GM19452 (cell line): ENCODE results near the gene C5orf52.
"Not testable (repeated sequence)": the region's sequence is repeated elsewhere in the genome, so short reads cannot be mapped to it uniquely, and the experiment has no call there.

Experiments used
- ATAC-seq: cut with Tn5 transposase; IDR thresholded peaks from one replicate; pipeline ENCODE4 v1.9.1; 2021; ENCODE audit not compliant: unreplicated experiment

C5orf52 gene

DNA sequence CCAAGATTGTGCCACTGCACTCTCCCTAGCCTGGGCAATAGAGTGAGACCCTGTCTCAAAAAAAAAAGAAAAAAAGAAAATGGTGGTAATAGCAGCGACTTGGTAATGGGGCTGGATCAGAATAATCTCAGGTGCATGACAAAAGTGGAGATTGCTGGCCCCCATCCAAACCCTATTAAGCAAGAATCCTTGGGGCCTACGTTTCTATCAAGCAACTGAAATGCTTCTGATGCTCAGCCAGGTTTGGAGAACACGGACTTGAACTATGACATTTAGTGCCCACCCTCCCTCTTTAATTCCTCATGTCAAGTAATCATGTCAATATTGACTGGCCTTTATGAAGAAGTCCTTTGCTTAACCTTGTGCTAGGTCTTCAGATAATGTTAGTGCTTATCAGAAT is 6.6 kb downstream of the C5orf52 start:
- ATAC-seq, result no peak

DNA sequence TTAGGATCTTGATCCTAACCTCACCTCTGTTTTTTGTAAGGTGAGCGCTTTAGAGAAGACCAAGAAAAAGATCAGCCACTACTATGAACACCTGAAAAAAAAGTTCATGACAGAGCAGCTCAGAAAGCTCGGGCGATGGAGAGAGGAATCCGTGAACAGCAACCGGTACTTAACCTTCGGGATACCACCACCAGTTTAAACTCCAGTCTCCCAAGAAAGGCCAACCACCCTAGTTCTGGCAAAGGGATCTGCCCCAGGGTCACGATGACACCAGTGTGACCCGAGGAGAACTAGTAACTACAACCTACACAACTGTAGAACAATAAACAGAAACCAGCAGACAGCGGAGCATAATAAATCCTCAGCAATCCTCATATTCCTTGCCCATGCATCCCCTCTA is 8.5 kb downstream of the C5orf52 start:
- ATAC-seq, result no peak

DNA sequence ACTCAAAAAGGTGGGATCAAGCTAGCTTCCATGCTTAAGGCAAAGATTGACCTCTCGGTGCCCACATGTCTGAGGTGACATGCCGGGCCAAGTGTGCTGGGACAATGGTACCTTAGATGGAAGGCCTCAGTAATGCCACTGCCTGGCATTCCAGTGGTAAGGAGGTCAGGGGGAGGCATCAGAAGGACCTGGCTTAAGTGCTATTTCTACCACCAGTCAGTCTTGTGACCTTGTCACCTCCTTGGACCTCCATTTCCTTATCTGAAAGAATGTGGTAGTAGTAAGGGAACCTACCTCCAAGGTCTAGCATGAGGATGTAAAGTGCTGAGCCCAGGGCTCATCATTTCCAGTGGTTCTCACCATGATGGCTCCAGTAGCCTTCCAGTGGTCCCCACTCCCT is 8.9 kb downstream of the C5orf52 start:
- ATAC-seq, result no peak

DNA sequence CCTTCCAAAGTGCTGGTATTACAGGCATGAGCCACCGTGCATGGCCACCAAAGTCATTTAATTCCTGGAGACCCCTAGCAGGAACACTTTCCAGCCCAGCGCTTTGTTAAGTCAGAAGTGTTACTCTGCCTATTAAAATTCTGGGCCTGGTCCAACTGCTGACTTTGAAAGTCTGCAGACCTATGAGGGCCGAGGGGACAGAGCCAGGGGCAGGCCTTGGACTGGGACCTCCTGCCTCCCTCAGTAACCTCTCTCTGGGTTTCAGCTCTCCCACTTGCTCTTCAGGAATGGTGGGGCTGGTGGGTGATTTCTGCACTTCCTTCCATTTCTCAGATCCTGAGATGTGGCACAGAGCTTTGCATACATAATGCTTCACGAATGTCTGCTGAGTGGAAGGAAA is 9.7 kb downstream of the C5orf52 start:
- ATAC-seq, result no peak

DNA sequence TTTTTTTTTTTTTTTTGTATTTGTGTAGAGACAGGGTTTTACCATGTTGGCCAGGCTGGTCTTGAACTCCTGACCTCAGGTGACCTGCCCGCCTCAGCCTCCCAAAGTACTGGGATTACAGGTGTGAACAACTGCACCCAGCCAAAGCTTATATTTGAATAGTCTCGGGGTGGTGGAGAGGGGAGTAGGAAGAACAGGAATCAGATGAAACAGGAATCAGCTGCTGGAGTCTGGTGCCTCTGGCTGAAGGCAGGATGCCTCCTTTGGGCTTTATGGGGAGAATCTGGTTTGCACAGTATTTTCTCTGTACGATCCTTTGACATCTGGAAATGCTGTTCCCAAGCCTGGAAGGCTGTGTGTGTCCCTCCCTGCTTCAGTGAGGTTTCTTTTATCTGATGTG is 10.9 kb downstream of the C5orf52 start:
- no peak for ATAC-seq

DNA sequence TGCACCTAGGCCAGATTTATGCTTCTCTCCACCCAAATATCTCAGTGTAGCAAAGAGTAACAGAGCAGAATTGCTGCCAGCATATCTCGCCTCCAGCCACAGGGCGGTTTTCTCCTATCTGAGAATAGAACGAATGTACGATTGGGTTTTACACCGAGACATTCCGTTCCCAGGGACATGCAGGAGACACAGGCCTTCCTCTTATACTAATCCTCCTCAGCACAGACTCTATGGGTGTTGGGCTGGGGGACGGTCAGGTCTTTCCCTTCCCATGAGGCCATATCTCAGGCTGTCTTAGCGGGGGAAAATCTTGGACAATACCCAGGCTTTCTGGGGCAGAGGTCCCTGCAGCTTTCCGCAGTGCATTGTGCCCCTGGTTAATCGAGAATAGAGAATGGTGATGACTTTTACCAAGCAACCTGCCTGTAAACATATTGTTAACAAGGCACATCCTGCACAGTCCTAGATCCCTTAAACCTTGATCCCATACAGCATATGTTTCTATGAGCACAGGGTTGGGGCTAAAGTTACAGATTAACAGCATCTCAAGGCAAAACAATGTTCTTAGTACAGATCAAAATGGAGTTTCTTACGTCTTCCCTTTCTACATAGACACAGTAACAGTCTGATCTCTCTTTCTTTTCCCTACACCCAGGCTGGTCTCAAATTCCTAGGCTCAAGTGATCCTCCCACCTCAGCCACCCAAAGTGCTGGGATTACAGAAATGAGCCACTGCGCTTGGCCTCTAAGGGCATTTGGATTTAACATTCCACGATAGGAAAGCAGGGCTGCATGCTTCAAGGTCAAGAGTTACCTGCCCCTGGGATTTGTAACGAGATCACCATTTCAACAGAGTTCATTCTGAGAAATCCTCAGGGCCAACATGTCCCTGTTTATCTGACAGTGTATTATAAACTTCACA is 15.2 kb downstream of the C5orf52 start:
- not testable (repeated sequence) for ATAC-seq

DNA sequence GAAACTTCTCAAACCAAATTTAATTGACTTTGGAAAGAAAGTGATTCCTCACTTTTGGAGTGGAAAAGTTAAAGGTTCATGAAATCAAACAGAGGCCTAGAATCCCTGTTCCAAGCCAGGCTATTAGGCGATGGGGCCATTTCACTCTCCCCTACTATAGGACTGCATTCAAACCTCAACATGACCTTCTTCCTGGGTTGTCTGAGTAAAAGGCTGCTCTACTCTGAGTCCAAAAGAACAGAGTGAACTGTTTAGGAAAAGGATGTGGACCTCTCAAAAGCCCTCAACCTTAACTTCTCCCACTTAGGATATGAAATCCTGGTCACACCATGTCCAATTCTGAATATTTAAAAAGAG is 15.8 kb downstream of the C5orf52 start:
- no peak for ATAC-seq

DNA sequence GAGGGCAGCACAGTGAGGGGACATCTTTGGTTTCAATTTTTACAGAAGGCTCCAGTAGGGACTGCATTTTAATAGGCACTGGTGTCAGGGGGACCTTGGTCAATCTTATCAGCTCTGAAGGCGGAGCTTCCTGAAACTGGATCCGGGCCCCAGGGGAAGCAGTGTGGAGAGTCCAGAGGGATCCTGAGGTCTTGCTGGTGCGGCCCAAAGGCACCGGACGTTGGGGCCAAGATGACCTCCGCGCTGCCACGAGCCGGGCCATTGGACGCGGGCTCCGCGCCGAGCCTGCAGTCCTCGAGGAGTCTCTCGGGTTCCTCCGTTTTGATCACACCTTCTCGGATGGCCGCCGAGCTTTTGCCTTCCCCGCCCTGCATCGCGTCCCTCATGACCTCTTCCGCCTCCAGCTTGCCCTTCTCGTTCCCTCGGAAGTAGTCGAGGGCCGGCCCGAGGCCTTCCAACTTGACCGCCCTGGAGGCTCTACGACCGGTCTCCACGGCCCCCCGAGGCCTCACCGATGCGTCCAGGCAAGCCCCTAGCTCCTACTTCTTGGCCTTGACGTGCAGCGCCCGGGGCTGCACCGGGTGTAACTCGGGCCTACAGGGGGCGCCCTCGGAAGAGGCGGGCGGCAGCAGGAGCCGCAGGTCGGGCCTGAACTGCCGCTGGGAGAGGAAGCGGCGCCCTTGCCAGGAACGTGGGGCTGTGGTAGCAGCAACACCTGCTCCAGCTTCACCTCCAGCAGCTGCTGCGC is 18.8 kb downstream of the C5orf52 start:
- no peak for ATAC-seq

DNA sequence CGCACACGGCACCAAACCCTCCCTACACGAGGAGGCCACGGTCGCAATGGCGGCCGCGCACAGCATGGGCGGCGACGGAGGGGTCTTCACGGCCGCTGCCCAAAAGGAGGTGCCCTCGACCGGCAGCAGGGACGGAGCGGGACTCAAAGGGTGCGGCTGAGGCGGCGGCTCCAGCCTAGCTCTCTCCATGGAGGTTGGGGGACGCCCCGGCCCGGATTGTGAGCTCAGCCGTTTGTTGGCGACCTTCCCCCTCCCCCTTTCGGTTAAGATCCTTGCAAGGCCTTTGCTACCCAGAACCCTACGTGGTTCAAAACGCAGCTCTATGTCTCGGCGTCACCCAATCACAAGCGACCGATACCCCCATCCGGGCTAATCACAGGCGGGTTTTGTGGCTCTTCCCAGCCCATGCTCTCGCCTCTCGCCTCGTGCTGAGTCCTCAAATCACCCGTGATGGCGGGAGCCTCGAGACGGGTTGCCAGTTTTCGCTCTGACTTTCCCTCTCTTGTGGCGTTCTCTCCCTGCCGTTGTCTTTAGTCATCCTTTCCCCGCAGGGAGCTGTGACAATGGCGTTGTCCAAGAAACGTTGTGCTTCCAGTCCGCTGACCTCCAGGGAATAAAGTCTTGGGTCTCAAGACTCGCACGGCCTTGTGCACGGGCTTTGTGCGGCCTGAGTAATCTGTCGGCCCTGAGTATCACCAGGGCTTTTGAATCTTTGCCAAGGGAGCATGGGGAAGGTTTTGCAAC is 19.5 kb downstream of the C5orf52 start:
- no peak for ATAC-seq

DNA sequence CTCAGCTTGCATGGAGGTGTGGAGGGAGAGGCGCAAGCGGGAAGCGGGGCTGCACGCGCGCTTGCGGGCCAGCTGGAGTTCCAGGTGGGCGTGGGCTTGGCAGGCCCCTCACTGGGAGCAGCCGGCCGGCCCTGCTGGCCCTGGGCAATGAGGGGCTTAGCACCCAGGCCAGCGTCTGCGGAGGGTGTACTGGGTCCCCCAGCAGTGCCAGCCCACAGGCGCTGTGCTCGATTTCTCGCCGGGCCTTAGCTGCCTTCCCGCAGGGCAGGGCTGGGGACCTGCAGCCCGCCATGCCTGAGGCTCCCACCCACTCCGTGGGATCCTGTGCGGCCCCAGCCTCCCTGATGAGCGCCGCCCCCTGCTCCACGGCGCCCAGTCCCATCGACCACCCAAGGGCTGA is 22.5 kb downstream of the C5orf52 start:
- ATAC-seq, result not testable (repeated sequence)

DNA sequence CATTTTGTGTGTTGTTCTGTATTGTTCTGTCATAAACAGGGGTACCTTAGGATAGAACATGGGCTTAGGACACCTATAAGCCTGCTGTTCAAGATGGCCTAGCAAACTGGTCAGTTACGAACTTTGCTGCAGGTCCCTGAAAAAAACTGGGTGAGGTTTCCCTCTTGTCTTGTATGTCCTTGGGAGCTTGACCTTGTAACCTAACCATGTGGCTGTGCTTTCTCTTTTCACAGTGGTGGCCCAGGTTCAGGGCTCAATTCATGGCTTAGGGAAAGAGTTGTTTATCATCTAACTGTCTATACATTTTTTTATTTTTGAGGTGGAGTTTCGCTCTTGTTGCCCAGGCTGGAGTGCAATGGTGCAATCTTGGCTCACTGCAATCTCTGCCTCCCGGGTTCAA is 24.8 kb downstream of the C5orf52 start:
- ATAC-seq, result not testable (repeated sequence)

DNA sequence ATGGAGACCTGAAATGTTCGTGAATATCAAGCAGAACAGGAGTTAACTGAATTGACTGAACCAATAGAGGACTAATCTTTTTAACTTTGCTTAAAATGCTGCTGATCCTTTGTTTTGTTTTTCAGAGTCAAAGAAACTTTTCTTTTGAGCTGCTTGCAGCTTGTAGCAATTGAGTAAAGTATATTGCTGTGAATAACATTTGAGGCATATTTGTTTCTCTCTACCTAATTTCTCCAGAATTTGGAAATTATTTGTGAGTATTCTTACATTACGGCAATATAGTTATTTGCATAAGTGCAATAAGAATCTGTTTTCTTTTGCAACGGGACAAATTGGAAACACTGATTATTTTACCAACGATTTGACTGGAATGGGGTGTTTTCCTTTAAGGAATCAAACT is 27.3 kb downstream of the C5orf52 start:
- ATAC-seq, result not testable (repeated sequence)

DNA sequence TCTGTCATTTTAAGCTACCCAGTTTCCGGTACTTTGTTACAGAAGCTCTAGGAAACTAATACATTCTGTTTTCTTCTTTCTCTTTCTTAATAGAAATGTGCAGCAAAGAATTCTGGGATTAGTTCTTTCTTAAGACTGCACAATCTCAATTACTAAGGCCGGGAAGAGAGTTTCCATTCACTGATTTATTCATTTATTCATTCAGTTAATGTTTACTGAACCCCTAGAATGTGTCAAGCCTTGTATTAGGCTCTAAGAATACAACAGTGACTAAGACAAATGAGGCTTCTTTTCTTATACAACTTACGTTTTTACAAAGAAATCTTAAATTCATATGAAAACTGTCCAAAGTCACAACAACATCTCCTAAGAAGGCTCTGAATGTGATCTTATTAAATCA is 32.4 kb downstream of the C5orf52 start:
- no peak for ATAC-seq

DNA sequence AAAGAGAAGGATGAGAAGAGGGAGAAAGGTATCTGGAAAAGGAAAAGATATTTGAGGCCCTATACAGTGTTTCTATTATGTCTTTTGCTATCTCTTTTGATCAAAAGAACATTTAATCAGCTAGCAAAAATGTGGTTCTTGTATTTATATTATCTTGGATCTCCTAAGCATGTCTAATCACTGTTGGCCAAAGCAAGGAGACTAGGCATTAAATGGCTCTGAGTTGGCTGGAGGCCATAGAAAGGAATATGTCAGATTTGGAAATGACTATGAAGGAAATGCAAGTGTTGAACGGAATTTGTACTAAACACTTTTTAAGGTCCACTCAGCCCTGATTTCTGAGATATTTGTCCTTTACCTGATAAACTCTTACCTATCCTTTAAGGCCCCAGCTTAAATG is 37.5 kb downstream of the C5orf52 start:
- ATAC-seq, result no peak

DNA sequence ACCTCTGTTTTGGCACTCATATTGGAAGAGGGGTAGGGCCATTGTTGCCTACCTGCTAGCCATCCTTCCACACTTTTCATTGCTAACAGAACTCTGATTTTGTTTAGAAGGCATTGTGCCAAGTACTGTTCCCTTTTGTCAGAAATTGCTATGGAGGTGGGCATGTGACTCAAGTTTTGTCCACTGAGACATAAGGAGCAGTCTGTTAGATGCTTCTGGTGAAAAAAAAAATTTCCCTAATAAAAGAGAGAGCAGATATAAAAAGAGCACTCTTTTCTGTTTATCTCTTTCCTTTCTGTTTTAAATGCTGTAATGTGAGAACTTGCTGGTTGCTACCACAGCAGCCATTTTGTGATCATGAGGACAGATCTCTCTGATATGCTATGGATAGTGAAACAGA is 38.0 kb downstream of the C5orf52 start:
- ATAC-seq, result no peak

DNA sequence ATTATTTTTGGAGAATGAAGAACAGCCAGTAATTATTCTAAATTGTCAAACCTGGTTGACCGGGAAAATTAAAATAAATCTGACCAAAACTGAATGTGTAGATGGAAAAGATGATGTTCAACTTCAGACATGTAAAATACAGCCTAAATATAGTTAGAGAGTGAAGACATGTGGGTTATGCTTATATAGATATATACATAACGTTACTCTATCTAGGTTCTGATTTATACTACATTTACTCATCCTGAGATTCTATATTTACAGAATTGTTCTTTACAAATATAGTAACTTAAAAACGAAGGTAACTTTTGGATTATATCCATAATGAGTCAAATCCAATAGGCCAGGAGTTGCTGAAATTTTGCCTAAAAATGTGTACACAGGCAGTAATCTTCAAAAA is 39.1 kb downstream of the C5orf52 start:
- ATAC-seq, result no peak

DNA sequence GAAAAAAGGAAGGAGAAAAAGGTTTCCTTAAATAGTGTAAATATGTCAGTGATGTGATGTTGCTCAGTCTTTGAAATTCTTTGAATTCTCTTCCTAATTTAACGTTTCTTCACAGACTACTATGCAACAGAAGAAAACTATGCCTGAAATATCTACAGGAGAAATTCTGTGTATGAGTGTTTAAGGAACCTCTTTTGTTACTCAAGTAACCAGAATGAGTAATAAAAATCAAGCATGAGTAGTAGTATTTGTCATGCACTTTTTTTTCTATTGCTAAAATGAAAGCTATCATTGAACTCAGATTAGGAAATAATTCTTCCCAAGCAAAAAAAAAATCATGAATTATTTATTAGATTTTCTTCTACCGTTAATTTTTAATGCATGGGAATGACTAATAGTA is 39.5 kb downstream of the C5orf52 start:
- ATAC-seq, result no peak

DNA sequence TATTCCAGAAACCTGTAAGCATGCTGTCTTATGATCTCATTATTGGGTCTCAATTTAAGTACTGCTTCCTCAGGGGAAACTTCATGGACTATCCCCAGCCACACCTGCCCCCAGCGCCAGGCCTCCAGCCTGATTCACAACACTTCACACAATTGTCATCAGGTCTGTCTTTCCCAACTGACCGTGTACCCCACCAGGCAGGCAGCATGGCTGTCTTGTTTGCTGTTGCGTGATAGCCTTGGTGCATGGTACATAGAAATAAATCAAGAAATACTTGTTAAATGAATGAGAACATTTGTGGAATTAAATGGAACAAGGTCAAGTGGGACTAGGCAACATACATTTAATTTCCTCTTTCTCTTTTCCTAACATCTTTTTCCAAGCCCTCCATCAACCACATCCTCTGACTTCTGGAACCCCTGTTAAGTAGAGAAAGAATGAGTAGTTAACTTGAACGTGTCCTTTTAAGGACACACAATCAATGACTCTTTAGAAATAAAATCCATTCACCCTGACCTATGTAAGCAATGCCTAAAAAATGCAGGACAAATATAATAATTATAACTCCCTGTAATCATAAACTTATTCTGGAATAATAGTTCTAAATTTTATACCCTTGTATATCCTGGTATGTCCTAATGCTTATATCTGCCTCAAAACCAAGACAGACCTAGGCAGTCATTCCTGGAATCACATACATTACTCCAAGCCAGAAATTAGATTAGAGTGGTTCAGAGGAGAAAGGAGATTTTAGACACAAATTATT is 42.7 kb downstream of the C5orf52 start:
- no peak for ATAC-seq

DNA sequence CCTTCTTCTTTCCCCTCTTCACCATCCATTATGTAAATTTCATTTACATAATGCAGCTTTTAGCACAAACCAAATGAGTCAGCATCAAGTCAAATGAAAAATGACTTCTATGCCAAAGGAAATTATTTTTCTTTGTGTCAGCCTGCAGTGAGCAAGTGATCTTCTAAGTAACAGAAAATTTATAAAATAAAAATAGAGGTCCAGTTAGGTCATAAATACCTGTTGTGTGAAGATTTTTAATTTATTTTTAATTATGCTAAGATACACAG is 43.2 kb downstream of the C5orf52 start:
- ATAC-seq, result no peak

DNA sequence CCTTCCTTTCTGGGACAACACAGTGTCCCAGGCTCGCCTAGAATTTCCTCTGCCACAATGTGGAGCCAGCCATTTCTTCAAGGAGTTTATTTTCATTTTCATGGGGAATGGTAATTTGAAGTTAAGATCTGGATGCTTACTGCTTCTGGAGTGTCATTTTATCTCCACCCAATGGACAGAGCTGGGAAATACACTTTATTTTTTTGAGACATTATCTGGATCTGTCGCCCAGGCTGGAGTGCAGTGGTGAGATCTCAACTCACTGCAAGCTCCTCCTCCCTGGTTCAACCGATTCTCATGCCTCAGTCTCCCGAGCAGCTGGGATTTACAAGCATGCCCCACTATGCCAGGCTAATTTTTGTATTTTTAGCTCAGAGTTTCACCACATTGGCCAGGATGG is 47.2 kb downstream of the C5orf52 start:
- ATAC-seq, result peak; percentile 86

DNA sequence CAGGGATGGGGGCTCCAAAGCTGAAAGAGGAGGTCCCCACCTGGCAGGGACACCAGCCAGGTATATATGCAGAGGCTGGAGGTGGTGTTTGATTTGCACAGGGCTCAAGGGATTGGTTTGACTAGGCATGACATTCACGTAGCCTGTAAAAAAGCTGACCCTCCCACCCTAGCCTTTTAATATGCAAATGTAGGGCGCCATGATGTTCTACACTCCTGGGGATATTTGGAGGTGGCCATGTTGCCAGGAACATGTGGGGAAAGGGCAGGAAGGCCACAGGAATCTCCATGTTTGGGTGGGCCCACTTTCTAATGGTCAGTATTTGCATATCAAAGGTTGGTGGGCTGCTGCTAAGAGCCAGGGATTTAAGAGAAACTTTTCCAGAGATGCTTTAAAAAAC is 47.9 kb downstream of the C5orf52 start:
- ATAC-seq, result no peak
